K562 (cell line): ENCODE data around the gene MPST. TPM values are rescaled to one million over a fixed set of nuclear protein-coding genes. Genes with fewer than 3 reads are reported as not detected.

ENCODE experiments used
- ATAC-seq: fragments of 200-7000 bp; cut with Tn5 transposase; 3 replicates; pipeline ENCODE4 v1.9.1; 2020; ENCODE audit warnings: moderate library complexity
- BruUV-seq: library from RNA; stranded (reverse); fragments of 400-500 nt; replicated peaks from 2 replicates; lab custom pipeline; 2021; lab: Mats Ljungman, UMichigan
- CTCF ChIA-PET: fragments of 300-600 bp; formaldehyde crosslinking; extraction: SDS; loops from one replicate; lab custom pipeline; 2021; ENCODE audit warnings: low intra/inter-chr PET ratio; lab: Yijun Ruan, JAX
- POLR2A ChIA-PET: fragments of 300-600, 350-650 bp; sonication (Branson Sonifier 250); formaldehyde crosslinking; extraction: SDS; loops from one replicate; lab custom pipeline; 2021; ENCODE audit warnings: antibody characterized with exemption, inconsistent platforms; lab: Yijun Ruan, JAX
- DNase-seq, 4 experiments: peaks; one replicate each; pipeline versions ENCODE4 v3.0.0 to v3.0.0-alpha.2; 2011 to 2018; ENCODE audit warnings: low spot score in 3 of 4, mixed read lengths in 3 of 4; ENCODE audit errors: extremely low read depth in 1 of 4
- FAIRE-seq: peaks from 2 replicates; lab custom pipeline; 2011; peaks lifted over from hg19 to GRCh38; lab: Jason Lieb, UNC
- H2AFZ ChIP-seq: 2 replicates; pipeline ENCODE4 v1.6.0; 2011; ENCODE audit warnings: low read depth, low read length, control low read depth, inconsistent platforms
- H3K27ac ChIP-seq: fragments of 200-600 bp; 3 replicates; pipeline ENCODE4 v1.8.0; 2011; ENCODE audit warnings: low read depth, mild to moderate bottlenecking, control low read depth, inconsistent platforms, low read length, moderate library complexity, mixed read lengths; ENCODE audit errors: extremely low read depth
- H3K27me3 ChIP-seq, 2 experiments: fragments of 300-600 bp in 1 of 2; 2 replicates in 1 of 2; 3 replicates in 1 of 2; pipeline versions ENCODE4 v1.6.0 to v1.8.0; 2011; ENCODE audit warnings: inconsistent platforms in 2 of 2, low read length in 2 of 2, mild to moderate bottlenecking in 1 of 2, mixed read lengths in 1 of 2, moderate library complexity in 1 of 2; ENCODE audit not compliant: control insufficient read depth in 2 of 2, insufficient read depth in 2 of 2
- H3K36me3 ChIP-seq: fragments of 300-600 bp; 3 replicates; pipeline ENCODE4 v1.8.0; 2011; ENCODE audit warnings: mild to moderate bottlenecking, low read length, inconsistent platforms; ENCODE audit not compliant: control insufficient read depth, insufficient read depth
- H3K4me1 ChIP-seq, 2 experiments: fragments of 200-600 bp in 1 of 2; replicated peaks in 1 of 2; 2 replicates in 1 of 2; 3 replicates in 1 of 2; pipeline versions ENCODE4 v1.5.1 to v1.8.0; 2011; ENCODE audit warnings: inconsistent platforms in 2 of 2, low read length in 2 of 2, mild to moderate bottlenecking in 1 of 2, mixed read lengths in 1 of 2, moderate library complexity in 1 of 2; ENCODE audit not compliant: control insufficient read depth in 2 of 2, insufficient read depth in 2 of 2
- H3K4me2 ChIP-seq: 2 replicates; pipeline ENCODE4 v1.6.1; 2011; ENCODE audit warnings: low read length, control low read depth, inconsistent platforms, mixed read lengths; ENCODE audit not compliant: insufficient read depth
- H3K4me3 ChIP-seq: fragments of 200-600 bp; sonication (generic), shearing (Covaris generic); 2 replicates; pipeline ENCODE4 v1.5.1; 2016; ENCODE audit warnings: control low read depth, inconsistent platforms
- H3K79me2 ChIP-seq: fragments of 200-600 bp; 3 replicates; pipeline ENCODE4 v1.8.0; 2011; ENCODE audit warnings: low read length, inconsistent platforms; ENCODE audit not compliant: control insufficient read depth, insufficient read depth
- H3K9ac ChIP-seq, 2 experiments: 2 replicates each; pipeline versions ENCODE4 v1.6.0 to v1.6.1; 2011; ENCODE audit warnings: low read depth in 2 of 2, low read length in 2 of 2, control low read depth in 1 of 2, inconsistent platforms in 1 of 2, mild to moderate bottlenecking in 1 of 2, mixed read lengths in 1 of 2; ENCODE audit not compliant: insufficient read depth in 1 of 2
- H3K9me1 ChIP-seq: one replicate; pipeline ENCODE4 v1.6.0; 2011; ENCODE audit warnings: inconsistent platforms, mild to moderate bottlenecking, low read length, moderate library complexity; ENCODE audit not compliant: control insufficient read depth, insufficient read depth
- H3K9me3 ChIP-seq: replicated peaks from 2 replicates; pipeline ENCODE4 v1.5.1; 2011; ENCODE audit warnings: low read depth, low read length, inconsistent platforms; ENCODE audit not compliant: control insufficient read depth, insufficient read depth
- H4K20me1 ChIP-seq: replicated peaks from 2 replicates; pipeline ENCODE4 v1.6.1; 2011; ENCODE audit warnings: low read length, inconsistent platforms, mixed read lengths; ENCODE audit not compliant: control insufficient read depth, insufficient read depth
- CEBPB ChIP-seq: fragments of 450-650 bp; IDR thresholded peaks from 2 replicates; pipeline ENCODE4 v1.6.1; 2016; ENCODE audit warnings: missing genetic modification characterization, missing compliant biosample characterization
- ID3 ChIP-seq, 2 experiments: fragments of 250-450 bp in 1 of 2; fragments of 450-650 bp in 1 of 2; sonication (Bioruptor Pico) in 1 of 2; IDR thresholded peaks; 2 replicates each; pipeline versions ENCODE4 v1.6.1 to v1.8.0; 2016 to 2021; ENCODE audit warnings: mild to moderate bottlenecking in 2 of 2, moderate library complexity in 2 of 2, missing compliant biosample characterization in 1 of 2, missing genetic modification characterization in 1 of 2
- ZNF224 ChIP-seq: sonication (generic); formaldehyde crosslinking; IDR thresholded peaks from 2 replicates; pipeline ENCODE4 v1.8.0; 2022; ENCODE audit warnings: mild to moderate bottlenecking, missing genetic modification reagents
- WGBS: fragments of 100-300 bp; shearing (Covaris generic); methylation state at CpG from one replicate; pipeline ENCODE4 v1.1.6; 2016; ENCODE audit warnings: low coverage, mixed read lengths; ENCODE audit not compliant: insufficient coverage; ENCODE audit errors: missing lambda C conversion rate; 5-methylcytosine and 5-hydroxymethylcytosine counted together
- in situ Hi-C: fragments of 300-500 bp; cut with MboI; formaldehyde crosslinking; loops from 4 replicates; pipeline ENCODE4 v1.15.0; 2018; ENCODE audit warnings: inconsistent platforms, mixed read lengths
- intact Hi-C: fragments of 100-400 bp; cut with micrococcal nuclease; formaldehyde crosslinking; loops from 2 replicates; pipeline ENCODE4 v1.14.2; 2022
- polyA plus RNA-seq, 8 experiments: library from polyadenylated mRNA; depleted of rRNA in 4 of 8; stranded (reverse) in 5 of 8; unstranded in 3 of 8; fragments of >200 nt; fragmentation: Nextera tagmentation in 2 of 8; fragmentation: Illumina TruSeq in 1 of 8; extraction: Ambion mirVana in 2 of 8; extraction: Trizol in 1 of 8; gene quantifications; 2 replicates each; pipeline versions ENCODE4 v1.2.1 to v1.2.3, GENCODE V29; 2011 to 2014; ENCODE audit warnings: inconsistent platforms in 1 of 8, missing spikeins in 1 of 8
- total RNA-seq, 7 experiments: library from RNA; depleted of rRNA in 6 of 7; stranded (reverse); fragments of >200 nt in 6 of 7; fragmentation: Illumina TruSeq in 2 of 7; extraction: Trizol in 2 of 7; gene quantifications; 2 replicates each; pipeline versions ENCODE4 v1.2.1 to v1.2.3, GENCODE V29; 2011 to 2021; ENCODE audit warnings: low replicate concordance in 1 of 7

Gene MPST
- total and polyA plus RNA-seq, 9 of the 15 experiments (the other 6 are each of a cell fraction or from before 2014, with no cell fraction given), result 0.65 to 104 (median 24.3) TPM

DNA sequence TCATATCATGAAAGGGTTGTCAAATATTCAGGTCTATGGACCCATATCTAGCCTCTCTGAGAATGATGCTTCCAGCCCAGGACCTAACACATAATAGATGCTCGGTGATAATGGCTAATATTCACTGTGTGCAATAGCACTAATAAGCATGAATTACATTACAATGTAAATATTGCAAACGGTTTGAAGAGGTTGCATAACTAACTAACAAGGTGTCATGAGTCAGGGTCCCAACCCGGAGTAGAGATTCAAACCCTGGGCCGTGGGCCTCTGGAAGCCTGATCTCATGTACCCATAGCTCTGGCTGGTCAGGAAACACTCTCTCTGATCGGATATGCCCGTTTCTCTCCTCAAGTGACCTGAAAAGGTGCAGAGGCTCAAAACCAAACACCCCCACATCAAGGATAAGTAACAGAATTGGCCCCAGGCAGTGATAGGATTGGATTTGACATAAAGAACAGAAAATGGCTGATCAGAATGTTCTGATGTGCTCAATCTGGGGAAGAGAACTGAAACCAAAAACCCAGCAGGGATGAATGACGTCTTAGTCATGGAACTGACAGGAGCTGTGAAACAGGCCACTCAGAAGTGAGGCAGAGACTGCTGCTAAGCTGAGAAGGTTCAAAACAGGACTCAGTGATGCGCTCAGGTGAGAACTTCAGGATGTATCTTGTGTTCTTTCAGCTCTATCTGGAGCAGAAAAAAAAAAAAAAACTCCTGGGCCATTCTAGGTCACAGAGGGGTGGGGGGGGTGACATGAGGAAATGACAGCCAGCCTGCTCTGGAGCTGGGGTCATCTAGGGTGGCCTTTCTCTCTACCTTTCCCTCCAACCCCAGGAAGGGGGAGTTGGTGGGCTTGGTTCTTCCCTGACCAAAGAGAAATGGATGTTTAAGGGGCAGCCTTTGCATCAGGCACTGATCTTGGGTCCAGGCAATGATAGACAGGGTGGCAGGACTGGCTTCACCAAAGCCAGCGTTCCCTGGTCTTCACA, 25.4 kb downstream of the MPST start:
- ATAC-seq (no peak), DNase-seq (no peak), FAIRE-seq (no peak)
- no peaks in the 10 kb centered on the region for H4K20me1 ChIP-seq
- H2AFZ ChIP-seq, result no peak overlapping the region
- POLR2A ChIA-PET, result interaction anchor here (0.7 kb wide), 1 partner anchor 98 kb away, joined by 3 read pairs; no protein-coding TSS in a partner anchor
- intact Hi-C loops, result loop anchor here (5.0 to 10.0 kb wide), 3 partner anchors 58 to 260 kb away; no protein-coding TSS in a partner anchor
- H3K4me2 ChIP-seq, result no peak overlapping the region
- in situ Hi-C loops, result no loop called here
- H3K27ac ChIP-seq, result no peak overlapping the region
- BruUV-seq, result no TSS peak
- H3K9me3 ChIP-seq, result no peaks in the 10 kb centered on the region
- H3K4me3 ChIP-seq, result no peak overlapping the region
- no peaks in the 10 kb centered on the region for H3K36me3 ChIP-seq
- no peak overlapping the region for H3K9ac ChIP-seq
- peaks cover 0 to 7% of the 10 kb centered on the region in 2 experiments; a peak in 2 of 5 replicates for H3K4me1 ChIP-seq
- no peaks in the 10 kb centered on the region for H3K79me2 ChIP-seq
- CTCF ChIA-PET, result interaction anchor here (1.7 to 2.2 kb wide), 2 partner anchors 58 to 498 kb away, joined by 5 to 14 read pairs; no protein-coding TSS in a partner anchor
- peaks cover 0 to 3% of the 10 kb centered on the region in 2 experiments; a peak in 1 of 5 replicates for H3K27me3 ChIP-seq
- WGBS, result 3% methylated on average over 8 of the region's 9 CpGs
- TF ChIP-seq ID3 (CRISPR knock-in tag; IDR thresholded peaks at IDR 0.05) (no peak), ID3 (tag; IDR thresholded peaks at IDR 0.05) (no peak), ZNF224 (CRISPR knock-in tag) (no peak), CEBPB (tag) (0 out of 2 replicates have a peak, but pooled peaks have one; percentile 10)
- no peaks in the 10 kb centered on the region for H3K9me1 ChIP-seq
